HG03097 (cell line): ENCODE measurements around the gene OR2AJ1.

Experiments
- ATAC-seq: cut with Tn5 transposase; IDR thresholded peaks from one replicate; pipeline ENCODE4 v1.9.1; 2021; ENCODE audit not compliant: unreplicated experiment, low FRiP score

OR2AJ1 gene

GRCh38 chr1:247953408-247953807 lies 28.7 kb downstream of the OR2AJ1 start:
- ATAC-seq, result no peak

GRCh38 chr1:247961791-247962190 lies 37.1 kb downstream of the OR2AJ1 start:
- ATAC-seq, result no peak

- no peak for ATAC-seq
Observed at GRCh38 chr1:247962911-247963588, 38.4 kb downstream of the OR2AJ1 start.

- no peak for ATAC-seq
Observed at GRCh38 chr1:247964933-247965332, 40.2 kb downstream of the OR2AJ1 start, which contains the start of gene OR2AK2. OR2AK2 (plus strand) TSS chr1:247965233; CDS start chr1:247965377, 144 bp downstream.

GRCh38 chr1:247966532-247967204 lies 42.0 kb downstream of the OR2AJ1 start:
- ATAC-seq, result peak; percentile 90
